Fibroblast of skin of left biceps (primary cell): ENCODE data around the gene KRT16.
"Not testable (repeated sequence)": the region's sequence is repeated elsewhere in the genome, so short reads cannot be mapped to it uniquely, and the experiment has no call there.

Experiments used
- DNase-seq, 2 experiments: peaks; one replicate each; pipeline ENCODE4 v3.0.0-alpha.2; 2013; ENCODE audit warnings: low read depth in 2 of 2

KRT16 gene

DNA sequence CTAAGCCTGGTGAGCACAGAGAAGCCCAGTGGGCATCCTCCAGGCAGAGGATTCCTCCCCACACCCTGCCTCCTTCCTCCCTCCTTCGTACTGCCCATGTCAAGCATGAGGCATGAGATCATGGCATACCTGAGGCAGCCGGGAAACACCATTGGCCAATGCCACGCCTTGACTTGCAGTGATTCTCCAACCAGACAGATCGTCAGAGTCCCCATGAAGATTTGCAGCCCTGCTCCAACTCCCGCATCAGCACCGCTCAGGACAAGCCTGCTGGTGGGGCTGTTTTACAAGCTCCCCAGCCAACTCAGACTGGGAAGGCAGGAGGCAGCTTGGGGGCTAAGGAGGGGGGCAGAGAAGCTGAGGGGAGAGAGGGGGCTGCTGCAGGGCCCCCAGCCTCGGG is 2.9 kb upstream of the KRT16 start:
- no peak for DNase-seq

DNA sequence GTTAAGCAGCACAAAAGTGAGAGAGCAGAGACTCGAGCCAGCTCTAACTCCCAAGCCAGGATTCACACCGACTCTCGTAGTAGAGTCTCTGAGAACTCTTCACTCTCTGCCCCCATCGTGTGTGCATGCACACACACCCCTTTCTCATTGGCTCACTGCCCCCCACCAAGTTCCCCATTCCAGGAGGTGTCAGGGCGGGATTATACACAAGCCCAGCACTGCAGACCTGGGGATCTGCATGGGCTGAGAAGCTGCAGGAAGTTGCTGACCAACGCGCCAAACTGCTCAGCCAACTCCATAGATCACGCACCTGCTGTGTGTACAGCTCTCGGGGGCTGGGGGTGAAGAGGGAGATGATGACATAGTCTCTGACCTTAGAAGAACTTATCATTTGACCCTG is 2.2 kb upstream of the KRT16 start:
- DNase-seq, result not testable (repeated sequence)

DNA sequence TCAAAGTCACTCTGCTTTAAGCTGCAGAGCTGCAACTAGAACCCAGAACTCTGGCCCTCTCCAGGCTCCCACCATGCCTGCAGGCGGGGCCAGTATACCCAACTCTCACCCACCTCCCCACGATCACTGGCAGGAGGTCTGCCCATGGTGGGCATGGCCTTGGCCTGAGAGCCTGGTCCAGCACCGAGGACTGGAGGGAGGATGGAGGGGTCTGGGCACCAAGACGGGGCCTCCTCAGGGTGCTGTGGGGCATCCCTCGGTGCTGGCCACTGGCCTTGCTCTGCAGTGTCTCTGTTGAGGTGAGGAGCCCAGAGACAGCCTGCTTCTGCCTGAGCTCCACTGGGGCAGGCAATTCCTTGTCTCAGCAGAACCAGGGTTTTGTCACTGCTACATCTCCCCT is 1.5 kb upstream of the KRT16 start:
- no peak for DNase-seq

DNA sequence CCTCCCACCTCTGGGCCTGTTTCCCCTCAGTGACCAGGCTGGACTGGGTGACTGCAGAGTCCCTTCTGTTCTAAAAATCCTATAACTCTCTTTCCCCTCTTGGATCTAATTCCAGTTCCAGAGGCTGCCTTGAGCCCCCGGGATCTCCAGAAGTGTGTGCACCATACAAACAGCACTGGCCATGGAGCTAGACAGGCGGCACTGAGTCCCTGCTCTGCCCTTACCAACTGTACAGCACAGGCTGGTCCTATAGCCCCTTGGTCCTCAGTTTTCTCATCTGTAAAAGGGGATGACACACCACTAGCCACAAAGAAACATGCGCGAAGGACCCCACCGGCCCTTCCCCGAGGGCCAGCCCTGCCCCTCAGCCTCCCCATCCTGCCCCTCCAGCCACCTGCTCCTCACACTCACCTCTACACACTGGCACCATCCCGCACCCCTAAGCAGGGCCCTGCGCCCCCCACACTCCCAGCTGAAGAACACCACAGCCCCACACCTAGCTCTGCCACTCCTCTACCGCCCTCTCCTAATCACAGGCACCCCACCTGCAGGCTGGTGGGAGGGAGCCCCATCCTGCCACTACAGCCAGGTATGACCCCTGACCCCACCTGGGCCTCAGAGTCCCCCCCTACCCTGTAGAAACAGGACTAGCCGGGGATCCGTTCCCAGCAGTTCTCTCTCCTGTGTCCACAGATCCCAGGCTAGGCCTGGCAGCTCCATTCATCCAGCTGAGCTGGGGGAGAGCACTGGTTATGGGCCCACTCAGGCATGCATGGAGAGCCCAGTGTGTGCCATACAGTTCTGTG is 913 bp upstream of the KRT16 start:
- DNase-seq, result no peak

DNA sequence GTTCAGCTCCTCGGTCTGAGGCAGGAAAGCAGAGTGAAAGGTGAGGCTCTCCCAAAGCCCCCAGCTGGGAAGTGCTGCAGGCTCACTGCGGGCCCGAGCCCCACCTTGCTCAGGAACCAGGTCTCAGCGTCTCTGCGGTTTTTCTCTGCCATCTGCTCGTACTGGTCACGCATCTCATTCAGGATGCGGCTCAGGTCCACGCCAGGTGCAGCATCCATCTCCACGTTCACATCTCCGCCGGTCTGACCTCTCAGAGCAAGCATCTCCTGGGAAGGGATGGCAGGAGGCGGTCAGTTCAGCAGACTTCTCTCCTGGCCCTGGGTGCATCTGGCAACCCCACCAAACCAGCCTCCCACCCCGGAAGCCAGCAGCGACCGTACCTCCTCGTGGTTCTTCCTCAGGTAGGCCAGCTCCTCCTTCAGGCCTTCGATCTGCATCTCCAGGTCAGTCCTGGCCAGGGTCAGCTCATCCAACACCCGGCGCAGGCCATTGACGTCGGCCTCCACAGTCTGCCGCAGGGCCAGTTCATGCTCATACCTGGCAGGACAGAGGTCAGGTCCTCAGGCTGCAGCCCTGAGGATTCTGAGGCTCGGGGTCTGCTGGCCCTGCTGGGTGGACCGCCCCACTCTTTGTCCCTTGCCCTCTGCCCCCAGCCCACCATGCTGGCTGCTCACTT is 1.5 kb downstream of the KRT16 start:
- DNase-seq, result no peak

DNA sequence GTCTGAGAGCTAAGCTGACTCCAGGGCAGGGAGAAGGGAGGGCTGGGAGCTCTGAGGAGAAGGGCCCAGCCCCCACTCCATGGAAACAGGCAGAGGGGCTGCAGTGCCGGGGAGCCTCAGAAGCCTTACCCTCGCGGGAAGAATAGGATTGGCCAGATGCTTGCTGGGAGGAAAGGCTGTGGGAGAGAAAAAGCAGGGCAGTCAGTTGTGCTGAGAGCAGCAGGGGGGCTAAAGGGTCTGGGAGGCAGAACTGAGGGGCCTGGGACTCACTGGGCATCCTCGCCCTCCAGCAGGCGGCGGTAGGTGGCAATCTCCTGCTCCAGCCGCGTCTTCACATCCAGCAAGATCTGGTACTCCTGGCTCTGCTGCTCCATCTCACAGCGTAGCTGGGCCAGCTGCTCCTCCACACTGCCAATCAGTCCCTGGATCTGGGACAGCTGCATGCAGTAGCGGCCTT is 2.5 kb downstream of the KRT16 start:
- not testable (repeated sequence) for DNase-seq

DNA sequence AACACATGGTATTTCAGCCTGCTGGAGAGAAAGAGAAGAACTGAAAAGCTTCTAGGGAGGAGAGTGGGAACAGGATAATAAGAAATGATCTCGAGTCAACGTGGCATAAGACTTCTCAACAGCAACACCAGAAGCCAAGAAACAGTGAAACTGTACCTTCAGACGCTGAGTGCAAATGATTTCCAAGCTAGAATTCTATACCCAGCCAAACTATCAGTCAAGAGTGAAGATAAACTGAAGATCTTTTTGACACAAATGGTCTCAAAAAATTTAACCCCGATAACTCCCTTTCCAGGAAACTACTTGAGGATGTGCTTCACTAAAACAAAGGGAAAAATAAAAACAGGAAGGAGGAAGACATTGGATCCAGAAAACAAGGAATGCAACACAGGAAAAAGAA is 5.6 kb downstream of the KRT16 start:
- not testable (repeated sequence) for DNase-seq

DNA sequence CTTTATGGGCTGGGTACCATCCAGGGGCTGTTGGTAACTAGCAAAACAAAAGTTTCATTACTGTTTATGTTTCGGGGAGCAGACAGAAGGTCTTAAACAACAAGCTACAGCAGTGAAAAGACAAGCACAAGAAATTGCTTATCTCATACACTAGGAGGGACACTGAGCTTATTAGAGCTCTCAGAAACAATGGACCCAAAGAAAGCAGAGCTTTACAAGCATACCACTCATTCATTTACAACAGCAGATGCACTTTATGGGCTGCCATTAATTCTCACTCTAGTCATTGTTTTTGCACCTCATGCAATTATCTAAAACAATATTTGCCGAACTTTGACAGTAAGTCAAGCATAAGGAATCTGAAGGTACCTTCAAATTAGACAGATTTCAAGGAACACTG is 10.0 kb downstream of the KRT16 start:
- DNase-seq, result no peak

DNA sequence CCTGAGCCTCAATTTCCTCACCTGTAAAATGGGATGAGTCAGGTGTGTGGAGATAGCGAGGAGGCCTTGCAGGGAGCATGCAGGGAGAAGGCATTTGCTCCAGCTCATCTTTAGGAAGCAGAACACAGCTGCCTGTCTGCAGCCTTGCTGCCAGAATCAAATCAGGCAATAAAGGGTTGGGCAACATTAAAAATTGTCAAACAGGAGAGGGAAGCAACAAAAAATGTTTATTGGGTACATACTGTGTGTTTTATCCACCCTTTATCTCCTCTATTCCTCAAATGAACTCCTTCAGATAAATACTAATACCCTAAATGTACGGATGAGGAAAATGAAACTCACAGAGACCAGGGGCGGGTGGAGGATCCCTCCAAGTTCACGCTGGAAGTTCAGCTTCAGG is 12.2 kb downstream of the KRT16 start:
- no peak for DNase-seq

DNA sequence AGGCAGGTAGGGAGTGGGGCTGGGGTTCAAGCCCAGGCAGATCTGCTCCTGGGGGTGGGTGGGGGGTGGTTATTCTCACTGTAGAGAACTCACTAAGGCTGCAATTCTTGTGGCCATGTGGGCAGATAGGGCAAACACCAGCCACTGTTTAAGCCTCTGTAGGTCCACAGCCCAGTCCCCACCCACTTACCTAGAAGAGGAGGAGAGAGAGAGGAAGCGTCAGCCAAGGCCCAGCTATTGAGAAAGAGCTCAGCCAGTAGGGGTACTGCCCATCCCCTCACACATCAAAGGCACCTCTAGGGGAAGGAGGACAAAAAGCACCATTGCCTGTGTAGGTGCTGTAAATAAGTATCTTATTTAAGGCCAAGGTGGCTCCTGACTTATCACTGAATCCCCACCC is 12.9 kb downstream of the KRT16 start:
- DNase-seq, result no peak

DNA sequence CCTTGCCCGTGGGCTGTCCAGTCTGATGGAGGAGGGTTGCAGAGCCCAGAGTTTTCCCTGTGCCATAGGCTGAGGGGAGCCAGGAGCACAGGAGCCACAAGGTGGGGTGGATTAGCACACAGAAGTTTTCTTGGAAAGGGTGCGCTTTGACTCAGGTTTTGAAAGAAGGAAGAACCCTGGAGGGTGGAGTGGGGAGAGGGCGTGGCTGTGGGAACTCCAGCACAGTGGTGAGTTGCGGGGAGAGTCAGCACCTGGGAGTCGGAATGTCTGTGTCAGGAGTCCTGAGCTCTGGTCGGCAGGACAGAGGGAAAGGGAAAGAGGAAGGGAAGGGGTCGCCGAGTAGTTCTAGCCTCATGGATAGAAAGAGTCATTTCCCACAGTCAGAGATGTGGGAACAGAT is 17.0 kb downstream of the KRT16 start:
- no peak for DNase-seq

DNA sequence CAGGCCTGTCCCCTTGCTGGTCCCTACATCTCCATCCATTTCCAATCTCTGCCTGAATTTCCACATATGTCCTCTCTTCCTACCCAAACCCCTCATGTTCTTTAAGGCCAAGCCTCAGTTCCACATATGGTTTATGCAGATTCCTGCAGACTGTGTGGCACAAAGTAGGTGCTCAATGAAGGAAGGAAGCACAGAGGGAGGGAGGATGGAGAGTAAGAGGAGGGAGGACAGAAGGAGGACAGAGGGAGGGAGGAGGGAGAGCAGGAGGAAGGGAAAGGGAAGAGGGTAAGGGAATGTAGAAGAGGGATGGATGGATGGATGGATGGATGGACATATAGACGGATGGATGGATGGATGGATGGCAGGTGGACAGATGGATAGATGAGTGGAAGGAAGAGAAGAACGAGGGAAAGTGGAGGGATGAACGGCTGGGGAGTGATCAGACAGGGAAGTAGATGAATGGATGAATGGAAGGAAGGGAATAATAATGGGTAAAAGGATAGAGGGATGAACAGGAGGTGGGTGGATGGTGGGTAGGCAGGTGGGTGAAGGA is 18.1 kb downstream of the KRT16 start:
- no peak for DNase-seq

DNA sequence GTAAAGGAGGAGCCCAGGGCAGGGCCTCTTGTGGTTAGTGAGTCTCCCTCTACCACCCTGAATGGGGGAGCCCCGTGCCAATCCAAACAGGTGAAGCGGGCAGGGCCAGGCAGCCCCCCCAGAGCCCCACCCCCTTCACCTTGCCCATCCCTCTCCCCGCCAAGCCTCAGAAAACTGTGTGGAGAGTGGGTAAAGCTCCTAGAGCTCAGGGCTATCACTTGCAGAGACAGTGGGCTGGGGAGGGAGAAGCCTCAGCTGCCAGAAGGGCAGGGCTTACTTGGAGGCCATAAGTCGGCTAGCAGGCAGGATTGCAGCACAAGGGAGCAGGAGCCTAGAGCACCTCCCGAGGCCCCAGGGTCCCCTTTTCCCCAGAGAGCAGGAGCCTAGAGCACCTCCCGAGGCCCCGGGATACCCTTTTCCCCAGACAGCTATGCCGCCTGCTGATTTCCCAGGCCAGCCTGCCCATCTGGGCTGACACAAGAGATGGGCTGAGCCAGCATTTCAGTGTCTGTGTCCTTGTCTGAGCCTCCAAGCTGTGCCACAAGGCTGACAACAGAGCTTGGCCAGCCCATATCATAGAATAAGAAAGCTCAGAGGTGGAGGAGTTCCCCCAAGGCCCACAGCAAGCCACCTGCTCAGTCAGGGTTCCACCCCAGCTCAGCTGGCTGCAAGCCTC is 19.1 kb downstream of the KRT16 start:
- DNase-seq, result no peak

DNA sequence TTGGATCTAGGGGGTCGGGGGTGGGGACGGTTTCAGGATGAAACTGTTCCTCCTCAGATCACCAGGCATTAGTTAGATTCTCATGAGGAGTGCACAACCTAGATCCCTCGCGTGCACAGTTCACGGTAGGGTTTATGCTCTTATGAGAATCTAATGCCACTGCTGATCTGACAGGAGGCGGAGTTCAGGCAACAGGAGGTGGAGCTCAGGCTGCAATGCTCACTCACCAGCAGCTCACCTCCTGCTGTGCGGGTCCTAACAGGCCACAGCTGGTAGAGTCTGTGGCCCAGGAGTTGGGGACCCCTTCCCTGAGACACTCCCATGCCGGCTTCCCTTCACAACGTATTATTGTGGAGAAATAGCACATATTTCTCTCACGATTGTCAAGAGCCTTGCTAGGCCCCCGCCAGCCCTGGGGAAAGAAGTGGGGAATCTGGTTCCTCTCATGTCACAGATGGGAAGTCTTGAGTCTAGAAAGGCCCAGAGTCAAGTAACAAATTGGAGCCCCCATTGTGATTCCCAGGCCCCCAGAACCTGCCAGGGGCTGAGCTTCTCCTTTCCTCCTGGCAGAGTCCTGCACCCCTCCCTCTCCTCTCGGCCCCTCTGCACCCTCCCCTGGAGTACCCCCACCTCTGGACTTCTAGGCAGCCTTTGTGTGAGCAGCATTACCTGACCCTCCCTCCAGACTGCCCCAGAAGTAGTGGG is 19.8 kb downstream of the KRT16 start:
- no peak for DNase-seq

DNA sequence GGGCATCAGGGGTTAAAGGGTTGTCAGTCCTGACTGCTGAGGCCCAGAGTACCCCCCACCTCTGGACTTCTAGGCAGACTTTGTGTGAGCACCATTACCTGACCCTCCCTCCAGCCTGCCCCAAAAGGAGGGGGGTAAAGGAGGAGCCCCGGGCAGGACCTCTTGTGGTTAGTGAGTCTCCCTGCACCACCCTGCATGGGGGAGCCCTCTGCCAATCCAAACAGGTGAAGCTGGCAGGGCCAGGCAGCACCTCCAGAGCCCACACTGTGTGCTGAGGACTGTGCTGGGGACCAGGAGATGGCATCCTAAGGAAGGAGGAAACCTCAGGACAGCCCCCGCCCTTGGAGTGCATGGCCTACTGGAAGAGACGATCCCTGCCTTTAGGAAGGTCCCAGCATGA is 23.3 kb downstream of the KRT16 start:
- DNase-seq, result no peak

DNA sequence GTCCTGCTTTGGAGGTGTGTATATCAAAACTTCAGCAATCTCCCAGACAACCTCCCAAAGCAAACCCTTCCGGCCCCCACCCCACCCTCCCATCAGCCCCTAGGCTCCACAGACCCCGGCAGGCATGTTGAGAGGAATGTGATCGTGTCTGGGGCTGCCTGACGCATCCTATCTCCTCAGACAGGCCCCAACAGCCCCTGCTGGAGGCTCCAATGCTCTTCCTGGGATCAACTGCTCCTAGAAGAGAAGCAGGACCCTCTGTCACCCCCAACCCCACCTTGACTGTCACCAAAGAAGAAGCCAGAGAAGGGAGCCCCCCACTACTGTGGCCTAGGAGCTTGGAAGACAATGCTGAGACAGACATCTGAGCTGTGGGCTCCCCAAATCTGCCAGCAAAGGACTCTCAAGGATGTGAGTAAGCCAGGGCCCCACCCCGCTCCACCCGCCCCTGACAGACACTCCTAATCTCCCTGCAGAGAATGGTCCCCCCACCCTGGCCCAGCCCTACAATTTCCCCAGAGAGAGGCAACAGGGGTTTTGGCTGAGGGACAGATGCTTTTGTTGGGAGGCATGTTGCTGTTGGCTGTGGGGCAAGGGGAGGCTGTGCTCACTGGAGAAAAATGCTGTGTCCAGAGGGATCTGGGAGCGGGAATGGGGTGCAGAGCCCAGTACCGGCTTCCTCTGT is 24.3 kb downstream of the KRT16 start:
- DNase-seq, result no peak

DNA sequence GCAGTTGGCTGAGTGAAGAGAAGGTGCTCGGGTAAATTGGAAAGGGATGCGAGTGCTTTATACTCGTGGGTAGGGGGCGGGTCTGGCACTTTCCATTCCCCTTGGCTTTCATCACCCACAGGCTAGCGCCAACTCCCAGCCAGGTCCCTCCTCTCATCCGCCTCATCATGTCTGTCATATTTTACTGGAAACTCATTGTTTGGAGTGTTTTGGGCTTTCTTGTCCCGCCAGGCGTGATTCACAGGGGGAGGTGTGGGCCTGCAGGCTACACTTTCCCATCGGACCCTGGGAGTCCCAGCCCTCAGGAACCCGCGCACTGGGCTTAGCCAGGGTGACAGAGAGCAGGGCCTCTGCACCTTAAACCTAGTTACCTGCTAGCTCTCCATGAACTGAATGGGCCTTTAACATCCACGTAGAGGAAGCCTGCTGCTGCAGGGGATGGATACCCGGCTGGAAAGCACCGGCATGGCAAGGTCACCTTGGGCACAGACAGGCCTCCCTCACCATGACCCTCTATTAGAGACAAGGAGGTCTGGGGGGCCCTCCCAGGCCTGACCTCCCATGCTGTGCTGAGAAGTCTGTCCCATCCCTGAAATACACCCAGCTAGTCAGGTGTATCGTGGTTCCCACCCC is 25.6 kb downstream of the KRT16 start, which contains the start of gene KRT14:
KRT14 (minus strand) TSS at position 33 of the 633 bp plus-strand sequence. CDS start 61 bp downstream, outside the sequence.
- DNase-seq, result no peak

DNA sequence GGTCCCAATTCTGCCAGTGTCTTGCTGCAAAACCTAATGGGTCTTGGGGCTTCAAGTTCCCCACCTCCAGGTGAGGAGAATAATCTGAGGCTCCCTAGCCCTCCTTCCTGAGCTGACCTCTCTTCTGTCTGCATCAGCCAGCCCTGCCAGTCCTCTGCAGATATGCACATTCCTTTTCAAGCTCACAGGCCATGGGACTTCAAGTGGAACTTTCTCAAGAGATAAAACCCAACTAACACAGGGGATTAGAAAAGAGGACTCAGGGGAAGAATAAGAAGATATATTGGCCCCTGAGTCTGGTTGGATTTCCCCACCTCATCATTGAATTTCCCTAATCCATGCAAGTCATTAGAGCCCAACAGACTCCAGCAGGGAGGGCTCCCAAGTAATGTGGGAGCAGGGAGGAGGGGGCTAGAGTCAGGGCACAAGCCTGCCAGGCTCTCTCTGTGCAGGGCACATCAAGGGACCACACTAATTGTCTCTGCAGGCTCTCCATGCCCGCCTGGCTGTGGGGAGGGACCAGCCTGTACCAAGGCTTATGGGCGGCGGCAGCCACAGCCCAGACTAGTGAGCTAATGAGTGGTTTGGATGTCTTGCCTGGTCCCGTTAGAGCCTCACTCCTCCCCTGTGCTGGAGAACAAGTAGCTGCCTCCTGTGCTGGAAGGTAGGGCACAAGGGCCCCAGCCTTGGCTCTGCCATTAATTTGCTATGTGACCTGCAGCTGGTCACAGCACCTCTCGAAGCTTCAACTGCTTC is 27.1 kb downstream of the KRT16 start:
- no peak for DNase-seq

DNA sequence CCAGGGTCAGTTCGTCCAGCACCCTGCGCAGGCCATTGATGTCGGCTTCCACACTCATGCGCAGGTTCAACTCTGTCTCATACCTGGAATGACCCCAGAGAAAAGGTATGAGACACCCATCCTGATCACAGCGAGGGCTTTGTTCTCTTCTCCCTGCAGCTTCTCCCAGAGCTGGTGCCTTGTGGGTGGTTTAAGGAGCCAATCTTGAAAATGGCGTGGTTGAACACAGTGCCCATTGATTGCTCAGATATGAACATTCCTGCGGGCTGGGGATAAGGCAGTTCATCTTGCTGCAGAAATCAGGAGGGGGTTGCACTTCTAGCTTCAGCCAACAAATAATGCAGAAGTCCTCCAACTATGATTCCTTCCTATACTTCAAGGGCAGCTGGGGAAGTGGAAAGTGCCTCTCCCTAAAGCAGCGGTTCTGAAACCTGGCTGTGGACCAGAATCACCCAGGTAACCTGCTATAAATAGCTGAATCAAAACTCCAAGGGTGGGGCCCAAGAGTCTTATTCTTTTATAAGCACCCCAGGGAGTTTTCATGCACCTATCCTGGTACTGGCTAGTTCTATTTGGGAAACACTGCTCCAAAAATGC is 28.1 kb downstream of the KRT16 start:
- DNase-seq, result not testable (repeated sequence)
